ENCODE data around the gene LDB1. TPM values are rescaled to one million over a fixed set of nuclear protein-coding genes. Genes with fewer than 3 reads are reported as not detected.

The LDB1 gene
- total RNA-seq, 2 experiments from 2014 or later: 116 to 117 TPM

GRCh38 chr10:102072673-102073527 is 47.3 kb downstream of the LDB1 start:
- Mint-ChIP-seq H3K27me3 (no peaks in the 10 kb centered on the region), H3K27ac (no peak overlapping the region), H3K36me3 (ENCODE audit: low read depth) (no peaks in the 10 kb centered on the region), H3K9me3 (no peaks in the 10 kb centered on the region), H3K4me1 (ENCODE audit: low read depth) (no peaks in the 10 kb centered on the region), H3K4me3 (no peak overlapping the region)
- no peak overlapping the region for H3K27ac ChIP-seq (ENCODE audit: low read depth in 1 of 2, low read length in 2 of 2)
- H3K36me3 ChIP-seq (ENCODE audit: insufficient read depth, low read length): peaks cover 9% of the 10 kb centered on the region
- no peaks in the 10 kb centered on the region for H3K27me3 ChIP-seq (ENCODE audit: control insufficient read depth in 1 of 2, insufficient read depth in 2 of 2, low read length in 2 of 2)
- intact Hi-C loops (cut with DNase I, micrococcal nuclease): loop anchor here (1.0 to 5.0 kb wide), 7 partner anchors 40 to 861 kb away; no protein-coding TSS in a partner anchor
- CTCF ChIA-PET: interaction anchor here (0.7 to 2.5 kb wide), 18 partner anchors 10 to 232 kb away, joined by 3 to 11 read pairs (median 4); partner anchors contain the start of gene PPRC1
- POLR2A ChIA-PET: interaction anchor here (0.6 to 0.7 kb wide), 2 partner anchors 188 to 237 kb away, joined by 3 read pairs; no protein-coding TSS in a partner anchor
- peaks cover 11% of the 10 kb centered on the region for H3K4me1 ChIP-seq (ENCODE audit: insufficient read depth, low read length)
- ATAC-seq (ENCODE audit: poor library complexity): peak; percentile 98
- DNase-seq: peak; percentile 68 to 88 (median 76)
- no peak overlapping the region for H3K4me3 ChIP-seq (ENCODE audit: low read length)
- TF ChIP-seq CTCF (IDR thresholded peaks at IDR 0.05): peak; percentile 81
- H3K9me3 ChIP-seq (ENCODE audit: control insufficient read depth in 1 of 2, insufficient read depth in 1 of 2, low read length in 2 of 2): no peaks in the 10 kb centered on the region

- H3K4me1 ChIP-seq (ENCODE audit: insufficient read depth, low read length): peaks cover 41% of the 10 kb centered on the region
- no peaks in the 10 kb centered on the region for H3K9me3 ChIP-seq (ENCODE audit: control insufficient read depth in 1 of 2, insufficient read depth in 1 of 2, low read length in 2 of 2)
- no peaks in the 10 kb centered on the region for H3K27me3 ChIP-seq (ENCODE audit: control insufficient read depth in 1 of 2, insufficient read depth in 2 of 2, low read length in 2 of 2)
- H3K9me3 Mint-ChIP-seq: no peaks in the 10 kb centered on the region
- peak in 1 of 14 experiments; percentile 28 for DNase-seq
- peak overlapping the region; percentile 36 for H3K27ac Mint-ChIP-seq
- no peak overlapping the region for H3K4me3 ChIP-seq (ENCODE audit: low read length)
- ATAC-seq (ENCODE audit: poor library complexity): no peak
- no peak for TF ChIP-seq CTCF (IDR thresholded peaks at IDR 0.05)
- H3K4me1 Mint-ChIP-seq (ENCODE audit: low read depth): peaks cover 15% of the 10 kb centered on the region
- peaks cover 3% of the 10 kb centered on the region for H3K36me3 Mint-ChIP-seq (ENCODE audit: low read depth)
- ChIA-PET CTCF (no interaction called here), POLR2A (interaction anchor here (1.1 to 1.6 kb wide), 2 partner anchors 47 to 53 kb away, joined by 3 read pairs; no protein-coding TSS in a partner anchor)
- intact Hi-C loops (cut with DNase I, micrococcal nuclease): loop anchor here (5.0 to 10.0 kb wide), 2 partner anchors 48 to 676 kb away; partner anchors contain the start of gene WBP1L (in 1 of the 2)
- H3K4me3 Mint-ChIP-seq: no peak overlapping the region
- no peaks in the 10 kb centered on the region for H3K27me3 Mint-ChIP-seq
- peak overlapping the region; percentile 22 to 29 for H3K27ac ChIP-seq (ENCODE audit: low read depth in 1 of 2, low read length in 2 of 2)
- peaks cover 19% of the 10 kb centered on the region for H3K36me3 ChIP-seq (ENCODE audit: insufficient read depth, low read length)
Measured at GRCh38 chr10:102069071-102069470, 51.1 kb downstream of the LDB1 start.

GRCh38 chr10:102068216-102068615 is 52.0 kb downstream of the LDB1 start:
- no peak for TF ChIP-seq CTCF (IDR thresholded peaks at IDR 0.05)
- intact Hi-C loops (cut with DNase I, micrococcal nuclease): loop anchor here (5.0 to 10.0 kb wide), 2 partner anchors 49 to 677 kb away; partner anchors contain the start of gene WBP1L (in 1 of the 2)
- peak overlapping the region; percentile 73 for H3K27ac Mint-ChIP-seq
- Histone ChIP-seq H3K36me3 (ENCODE audit: insufficient read depth, low read length) (peaks cover 19% of the 10 kb centered on the region), H3K4me3 (ENCODE audit: low read length) (no peak overlapping the region), H3K4me1 (ENCODE audit: insufficient read depth, low read length) (peaks cover 41% of the 10 kb centered on the region), H3K27me3 (ENCODE audit: control insufficient read depth in 1 of 2, insufficient read depth in 2 of 2, low read length in 2 of 2) (no peaks in the 10 kb centered on the region), H3K9me3 (ENCODE audit: control insufficient read depth in 1 of 2, insufficient read depth in 1 of 2, low read length in 2 of 2) (no peaks in the 10 kb centered on the region), H3K27ac (ENCODE audit: low read depth in 1 of 2, low read length in 2 of 2) (no peak overlapping the region)
- H3K36me3 Mint-ChIP-seq (ENCODE audit: low read depth): peaks cover 3% of the 10 kb centered on the region
- H3K9me3 Mint-ChIP-seq: no peaks in the 10 kb centered on the region
- CTCF ChIA-PET: no interaction called here
- POLR2A ChIA-PET: interaction anchor here (1.1 to 1.6 kb wide), 2 partner anchors 48 to 54 kb away, joined by 3 read pairs; no protein-coding TSS in a partner anchor
- no peak for ATAC-seq (ENCODE audit: poor library complexity)
- peak overlapping the region; percentile 7 for H3K4me3 Mint-ChIP-seq
- peaks cover 17% of the 10 kb centered on the region for H3K4me1 Mint-ChIP-seq (ENCODE audit: low read depth)
- no peaks in the 10 kb centered on the region for H3K27me3 Mint-ChIP-seq
- DNase-seq: no peak
